COLO668 (cell line): ENCODE measurements around the gene EDARADD.

Experiments used
- DNase-seq: peaks from one replicate; lab custom pipeline; 2025; ENCODE audit not compliant: unreplicated experiment; lab: John Stamatoyannopoulos, UW

The EDARADD gene

GRCh38 chr1:236392182-236392581 is 1.9 kb upstream of the EDARADD start:
- DNase-seq: no peak

DNA sequence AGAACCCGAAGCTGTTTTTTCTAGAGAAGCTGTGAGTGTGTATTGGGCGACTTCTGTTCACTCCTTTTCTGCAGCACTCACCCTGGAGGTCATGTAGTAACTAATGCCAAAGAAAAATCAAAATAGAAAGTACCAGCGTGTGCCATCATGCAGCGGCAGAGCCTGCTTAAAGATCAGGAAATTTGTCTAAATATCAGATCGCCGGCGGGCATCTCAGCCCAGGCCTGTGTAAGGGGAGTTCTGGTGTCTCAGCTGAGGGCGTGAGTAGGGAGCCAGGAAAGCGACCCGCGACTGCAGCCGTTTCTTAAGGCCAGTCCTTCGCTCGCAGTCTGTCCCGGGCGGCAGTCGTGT is 768 bp downstream of the EDARADD start:
- DNase-seq: no peak

- peak; percentile 25 for DNase-seq
These were observed 1.3 kb downstream of the EDARADD start for GRCh38 chr1:236395230-236395946.

- no peak for DNase-seq
These were observed 2.0 kb downstream of the EDARADD start for GRCh38 chr1:236395947-236396664.

DNA sequence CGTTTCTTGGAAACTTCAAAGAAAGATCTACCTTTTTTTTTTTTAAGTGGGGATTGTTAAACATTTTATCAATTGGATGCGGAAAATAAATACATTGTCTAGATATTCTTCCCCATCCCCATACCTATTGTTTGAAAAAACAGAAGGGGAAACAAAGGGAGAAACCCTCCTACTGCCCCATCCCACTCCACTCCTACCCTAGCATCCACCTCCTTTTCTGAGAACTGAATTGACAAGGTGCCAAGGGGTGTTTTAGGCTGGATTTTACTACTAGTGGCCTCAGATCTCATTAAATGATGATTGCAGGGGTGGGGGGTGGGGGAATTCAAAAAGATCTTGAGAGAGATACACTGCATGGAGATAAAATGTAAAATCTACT is 2.6 kb downstream of the EDARADD start:
- no peak for DNase-seq

DNA sequence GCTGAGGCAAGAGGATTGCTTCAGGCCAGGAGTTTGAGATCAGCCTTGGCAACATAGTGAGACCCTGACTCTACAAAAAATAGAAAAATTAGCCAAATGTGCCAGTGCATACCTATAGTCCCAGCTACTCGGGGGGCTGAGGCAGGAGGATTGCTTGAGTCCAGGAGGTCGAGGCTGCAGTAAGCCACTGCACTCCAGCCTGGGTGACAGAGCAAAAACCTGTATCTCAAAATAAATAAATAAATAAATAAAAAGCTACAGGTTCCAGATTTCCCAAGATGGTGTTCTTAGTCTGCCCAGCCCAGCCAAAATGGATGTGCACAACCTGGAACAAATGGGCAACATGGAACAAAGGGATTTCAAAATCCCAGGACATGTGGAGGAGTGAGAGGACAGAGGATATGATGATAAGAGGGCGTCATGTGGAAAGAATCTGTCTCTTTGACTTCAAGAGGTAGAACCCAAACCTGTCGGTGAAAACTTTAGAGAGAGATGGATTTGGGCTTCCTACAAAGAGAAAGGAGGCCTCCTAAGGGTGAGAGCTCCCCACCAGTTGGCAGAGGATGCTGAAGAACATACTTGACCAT is 3.2 kb downstream of the EDARADD start:
- no peak for DNase-seq

DNA sequence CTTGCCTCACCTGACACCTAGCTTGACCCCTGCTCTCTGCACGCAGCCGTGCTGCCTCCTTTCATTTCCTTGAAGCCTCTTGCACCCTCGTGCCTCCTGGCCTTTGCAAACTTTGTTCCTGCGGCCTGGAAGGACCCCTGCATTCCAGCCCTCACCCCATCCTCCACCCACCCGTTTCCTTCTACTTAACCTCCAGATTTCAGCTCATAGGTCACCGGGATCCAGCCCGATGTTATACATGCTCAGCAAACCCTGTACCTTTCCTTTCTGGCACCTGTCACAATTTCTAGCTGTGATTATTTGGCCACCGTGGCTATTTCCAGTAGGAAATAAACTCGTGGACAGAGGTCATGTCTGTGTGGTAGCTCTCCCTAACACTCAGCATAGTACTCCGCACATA is 4.5 kb downstream of the EDARADD start:
- DNase-seq: no peak

GRCh38 chr1:236400061-236400603 is 6.0 kb downstream of the EDARADD start:
- DNase-seq: no peak

- DNase-seq: no peak
These were observed 7.6 kb downstream of the EDARADD start for GRCh38 chr1:236401698-236402097.

DNA sequence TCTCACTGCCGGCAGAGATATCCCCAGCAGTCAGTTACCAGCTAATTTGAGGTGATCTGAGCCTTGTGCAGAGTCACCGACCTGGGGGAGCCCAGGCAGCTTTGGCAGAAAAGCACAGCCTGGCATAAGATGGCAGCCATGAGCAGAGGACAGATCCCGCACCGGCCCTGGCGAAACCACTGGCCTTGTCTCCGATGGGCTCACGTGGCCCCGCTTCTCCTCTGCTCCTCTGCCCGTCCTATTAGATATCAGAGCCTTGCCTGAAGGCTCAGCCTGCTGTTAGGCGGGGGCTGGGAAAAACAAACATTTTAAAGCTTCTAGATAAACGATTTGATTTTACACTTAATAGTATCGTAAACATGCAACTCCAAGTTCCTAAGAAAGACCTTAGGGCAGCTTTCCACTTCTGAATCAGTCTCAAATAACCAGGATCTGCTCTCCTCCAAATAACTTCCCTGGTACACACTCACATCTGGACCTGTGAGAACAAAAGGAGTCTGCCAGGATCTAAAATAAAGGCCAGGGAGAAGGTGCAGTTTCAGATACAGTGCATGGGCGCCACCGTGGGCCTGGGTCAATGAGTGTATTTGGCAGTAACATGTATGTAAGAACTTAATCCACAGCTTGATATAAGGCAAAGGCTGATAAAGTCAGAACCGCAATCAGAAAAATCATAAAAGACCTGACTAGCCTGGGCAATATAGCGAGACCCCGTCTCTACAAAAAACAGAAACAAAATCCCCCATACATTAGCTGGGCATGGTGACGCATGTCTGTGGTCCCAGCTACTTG is 10.0 kb downstream of the EDARADD start:
- no peak for DNase-seq

DNA sequence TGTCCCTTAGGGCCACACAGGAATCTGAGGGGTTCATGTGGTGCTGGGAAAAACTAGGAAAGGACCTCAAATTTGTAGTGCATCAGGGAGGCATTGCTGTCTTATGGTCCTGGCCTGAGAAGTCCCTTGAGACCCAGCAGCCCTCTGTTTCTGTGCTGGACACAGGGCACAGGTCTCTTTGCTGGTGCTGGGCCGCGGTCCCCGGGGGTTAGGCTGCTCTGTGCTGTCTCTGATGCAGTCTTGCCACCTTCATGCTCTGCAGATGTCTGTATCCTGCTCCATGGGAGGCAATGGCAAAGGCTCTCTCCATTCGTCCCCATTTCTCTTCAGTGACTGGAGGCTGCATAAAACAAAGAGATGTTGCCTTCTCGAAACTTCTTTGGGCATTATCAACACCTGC is 13.0 kb downstream of the EDARADD start:
- DNase-seq: no peak

DNA sequence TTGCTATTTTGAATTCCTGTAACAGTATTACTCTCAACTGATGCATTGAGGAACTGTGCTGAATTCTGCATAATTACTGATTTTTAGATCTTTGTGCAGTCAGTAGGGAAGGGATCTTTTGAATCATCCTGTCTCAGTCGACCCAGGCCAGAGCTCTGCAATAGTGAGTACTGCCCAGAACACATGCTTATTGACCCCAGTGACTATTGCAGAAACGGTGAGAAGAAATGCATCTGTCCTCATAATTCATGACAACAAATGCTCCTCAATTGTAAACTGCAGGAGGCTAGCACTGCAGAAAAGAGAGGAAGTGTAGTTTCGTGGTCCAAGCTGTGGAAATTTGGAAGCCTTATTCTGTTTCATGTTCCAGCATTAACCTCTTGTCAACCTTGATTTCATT is 19.6 kb downstream of the EDARADD start:
- DNase-seq: no peak

DNA sequence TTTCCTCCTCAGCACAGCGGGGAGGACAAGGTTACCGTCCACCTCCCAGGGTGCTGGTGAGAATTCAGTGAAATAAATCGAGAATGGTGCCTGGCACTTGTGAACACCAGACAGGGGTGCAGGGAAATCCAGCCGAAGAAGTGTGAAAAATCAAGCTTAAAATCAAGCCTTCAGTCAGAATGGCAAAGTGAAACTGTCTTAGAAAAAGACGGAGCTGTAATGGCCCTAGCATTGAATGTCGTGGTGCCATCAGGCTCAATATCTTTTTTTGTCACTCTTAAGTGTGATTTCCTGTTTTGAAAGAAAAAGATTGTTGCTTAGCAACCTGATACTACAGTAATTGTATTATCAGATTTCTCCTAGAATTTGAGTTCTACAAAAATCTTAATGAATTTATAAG is 22.1 kb downstream of the EDARADD start:
- DNase-seq: no peak

DNA sequence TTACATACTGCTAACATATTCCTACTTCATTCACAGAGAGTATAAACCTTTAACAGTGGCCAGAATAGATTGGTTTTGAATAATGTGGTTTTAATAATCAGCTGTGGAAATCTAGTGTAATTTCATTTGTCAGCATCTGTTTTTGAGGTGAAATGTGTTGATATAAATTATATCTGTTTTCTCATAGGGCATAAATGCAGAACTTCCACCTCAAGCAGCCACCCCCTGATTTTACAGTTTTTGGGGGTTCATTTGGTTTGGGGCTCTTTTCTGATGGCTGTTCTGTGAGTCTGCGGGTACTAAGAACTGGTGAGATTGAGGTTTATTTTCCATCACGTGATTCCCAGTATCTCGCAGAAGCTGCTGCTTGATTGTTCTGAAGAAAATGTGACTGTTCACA is 23.2 kb downstream of the EDARADD start:
- no peak for DNase-seq

- no peak for DNase-seq
These were observed 25.4 kb downstream of the EDARADD start for GRCh38 chr1:236419502-236419901.

- DNase-seq: no peak
These were observed 26.9 kb downstream of the EDARADD start for GRCh38 chr1:236421022-236421421.

DNA sequence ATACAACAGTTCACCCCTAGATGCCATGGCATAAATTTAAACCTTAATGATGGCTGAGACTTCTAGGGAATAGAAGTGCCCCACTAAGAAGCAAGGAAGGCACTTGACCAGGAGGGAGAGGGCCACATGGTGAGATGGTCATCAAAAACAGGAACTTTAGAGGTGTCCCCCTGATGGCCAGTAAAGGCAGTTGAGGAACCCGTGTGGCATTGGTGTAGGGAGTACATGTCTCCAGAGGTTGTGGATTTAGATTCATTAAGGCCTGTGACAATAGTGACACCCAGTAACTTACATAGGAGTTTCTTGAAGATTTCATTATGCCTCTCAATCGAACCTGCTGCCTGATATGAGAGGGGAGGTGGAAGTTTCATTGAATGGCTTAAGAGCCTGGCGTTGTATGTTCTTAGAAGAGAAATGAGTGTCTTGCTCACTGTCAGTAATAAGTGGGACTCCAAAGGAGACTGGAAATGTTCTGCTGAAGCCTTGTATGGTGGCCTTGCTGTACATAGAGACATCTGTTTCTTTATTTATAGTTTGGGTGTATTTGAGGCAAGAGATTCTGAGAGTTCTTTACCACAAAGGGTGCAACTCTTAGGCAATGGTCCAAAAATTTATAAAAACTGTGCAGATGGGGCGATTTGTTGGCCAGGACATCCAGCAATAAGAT is 27.9 kb downstream of the EDARADD start:
- DNase-seq: no peak

DNA sequence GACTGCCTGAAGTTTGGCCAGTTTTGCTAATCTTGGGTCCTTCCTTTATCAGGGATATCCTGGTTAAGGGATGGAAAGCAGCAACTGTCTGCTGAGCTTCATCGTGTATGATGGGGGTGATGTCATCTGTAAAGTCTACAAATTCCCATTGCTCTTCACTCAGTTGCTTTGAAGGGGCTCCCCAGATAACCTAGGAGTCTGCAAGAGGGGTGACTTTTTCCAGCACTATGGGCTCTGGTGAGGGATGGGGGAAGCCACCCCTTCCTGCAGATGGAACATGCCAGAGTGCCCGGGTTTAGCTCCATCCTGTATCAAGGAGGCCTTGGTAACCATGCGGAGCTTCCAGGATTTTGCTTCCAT is 28.4 kb downstream of the EDARADD start:
- DNase-seq: no peak

- DNase-seq: no peak
These were observed 31.1 kb downstream of the EDARADD start for GRCh38 chr1:236425031-236425663.

GRCh38 chr1:236426215-236426614 is 32.1 kb downstream of the EDARADD start:
- DNase-seq: no peak
